Measurements from ENCODE around the gene PLCL2.

DNA sequence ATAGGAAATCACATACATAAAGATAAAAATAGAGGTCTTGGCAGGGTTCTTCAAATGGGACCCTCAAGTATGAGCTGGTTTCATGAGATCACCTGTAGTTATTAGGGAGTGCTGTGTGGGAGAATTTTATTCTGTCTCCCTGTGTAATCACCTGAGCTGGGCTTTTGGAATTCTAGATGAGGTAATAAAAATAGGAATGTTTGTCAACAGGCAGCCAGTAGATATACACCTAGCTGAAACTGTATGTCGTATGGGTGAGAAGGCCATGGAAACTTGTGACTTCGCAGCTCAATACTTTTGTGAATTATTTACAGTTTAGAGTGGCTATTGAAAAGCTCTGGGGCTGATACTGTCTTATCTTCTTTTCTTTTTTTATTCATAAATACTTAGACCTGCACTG is 40.5 kb upstream of the PLCL2 start:
- TF ChIP-seq, protein P1, sequence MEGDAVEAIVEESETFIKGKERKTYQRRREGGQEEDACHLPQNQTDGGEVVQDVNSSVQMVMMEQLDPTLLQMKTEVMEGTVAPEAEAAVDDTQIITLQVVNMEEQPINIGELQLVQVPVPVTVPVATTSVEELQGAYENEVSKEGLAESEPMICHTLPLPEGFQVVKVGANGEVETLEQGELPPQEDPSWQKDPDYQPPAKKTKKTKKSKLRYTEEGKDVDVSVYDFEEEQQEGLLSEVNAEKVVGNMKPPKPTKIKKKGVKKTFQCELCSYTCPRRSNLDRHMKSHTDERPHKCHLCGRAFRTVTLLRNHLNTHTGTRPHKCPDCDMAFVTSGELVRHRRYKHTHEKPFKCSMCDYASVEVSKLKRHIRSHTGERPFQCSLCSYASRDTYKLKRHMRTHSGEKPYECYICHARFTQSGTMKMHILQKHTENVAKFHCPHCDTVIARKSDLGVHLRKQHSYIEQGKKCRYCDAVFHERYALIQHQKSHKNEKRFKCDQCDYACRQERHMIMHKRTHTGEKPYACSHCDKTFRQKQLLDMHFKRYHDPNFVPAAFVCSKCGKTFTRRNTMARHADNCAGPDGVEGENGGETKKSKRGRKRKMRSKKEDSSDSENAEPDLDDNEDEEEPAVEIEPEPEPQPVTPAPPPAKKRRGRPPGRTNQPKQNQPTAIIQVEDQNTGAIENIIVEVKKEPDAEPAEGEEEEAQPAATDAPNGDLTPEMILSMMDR (IDR thresholded peaks at IDR 0.05) = no peak
- no peak for TF ChIP-seq POLR2A (IDR thresholded peaks at IDR 0.05)
